HG03575 (cell line): Measurements from ENCODE around the gene SNX8.

Experiments
- ATAC-seq: cut with Tn5 transposase; IDR thresholded peaks from one replicate; pipeline ENCODE4 v1.9.1; 2021; ENCODE audit not compliant: unreplicated experiment, insufficient number of reproducible peaks, low FRiP score; ENCODE audit errors: extremely low read depth

The SNX8 gene

GRCh38 chr7:2214636-2215035, 99.6 kb downstream of the SNX8 start:
- no peak for ATAC-seq

- ATAC-seq, result no peak
These were observed 100.6 kb downstream of the SNX8 start for GRCh38 chr7:2213551-2214215.

GRCh38 chr7:2212906-2213305, 101.3 kb downstream of the SNX8 start:
- ATAC-seq, result no peak

- no peak for ATAC-seq
These were observed 102.3 kb downstream of the SNX8 start for GRCh38 chr7:2211926-2212325.

GRCh38 chr7:2211259-2211880, 102.9 kb downstream of the SNX8 start:
- no peak for ATAC-seq

- ATAC-seq, result no peak
These were observed 103.5 kb downstream of the SNX8 start for GRCh38 chr7:2210551-2211258.

- ATAC-seq, result no peak
These were observed 104.3 kb downstream of the SNX8 start for GRCh38 chr7:2209961-2210323.

GRCh38 chr7:2209146-2209960, 104.9 kb downstream of the SNX8 start:
- no peak for ATAC-seq

GRCh38 chr7:2208712-2209111, 105.5 kb downstream of the SNX8 start:
- no peak for ATAC-seq

GRCh38 chr7:2205036-2205780, 109.0 kb downstream of the SNX8 start:
- ATAC-seq, result no peak

GRCh38 chr7:2204446-2204845, 109.8 kb downstream of the SNX8 start:
- ATAC-seq, result no peak

GRCh38 chr7:2203766-2204300, 110.4 kb downstream of the SNX8 start:
- no peak for ATAC-seq

- no peak for ATAC-seq
These were observed 111.1 kb downstream of the SNX8 start for GRCh38 chr7:2202901-2203765.

- ATAC-seq, result no peak
These were observed 111.9 kb downstream of the SNX8 start for GRCh38 chr7:2202361-2202761.
